Keratinocyte (primary cell): ENCODE measurements around the gene MOK.

Source experiments
- CTCF ChIP-seq, 3 experiments: IDR thresholded peaks in 1 of 3; conservative IDR thresholded peaks in 1 of 3; optimal IDR thresholded peaks in 1 of 3; 2 replicates in 2 of 3; 3 replicates in 1 of 3; pipeline versions ENCODE3 to v1.5.1; 2011; ENCODE audit warnings: low read length in 3 of 3, mild to moderate bottlenecking in 3 of 3, moderate library complexity in 2 of 3, control low read depth in 1 of 3, inconsistent platforms in 1 of 3; ENCODE audit not compliant: insufficient read depth in 2 of 3; ENCODE audit errors: extremely low read depth in 1 of 3
- EZH2 ChIP-seq: IDR thresholded peaks from one replicate; pipeline ENCODE4 v1.6.1; 2012; ENCODE audit warnings: inconsistent platforms, mild to moderate bottlenecking, low read length, moderate library complexity

GRCh38 chr14:102211240-102211639 lies 93.7 kb downstream of the MOK start:
- no peak for TF ChIP-seq CTCF (optimal IDR thresholded peaks at IDR 0.05 in 1 of 3, IDR thresholded peaks at IDR 0.05 in 1 of 3, conservative IDR thresholded peaks at IDR 0.05 in 1 of 3; ENCODE audit: extremely low read depth in 1 of 3, insufficient read depth in 2 of 3, low read length in 3 of 3)
- TF ChIP-seq EZH2: no peak
